C1 segment of cervical spinal cord (tissue), 14 donors: Measurements from ENCODE around the gene PLD5.
"Not testable (repeated sequence)": the region's sequence is repeated elsewhere in the genome, so short reads cannot be mapped to it uniquely, and the experiment has no call there.

ENCODE experiments used
- DNase-seq, 14 donors: peaks; one replicate each; lab custom pipeline; 2025; lab: John Stamatoyannopoulos, UW

Gene PLD5

DNA sequence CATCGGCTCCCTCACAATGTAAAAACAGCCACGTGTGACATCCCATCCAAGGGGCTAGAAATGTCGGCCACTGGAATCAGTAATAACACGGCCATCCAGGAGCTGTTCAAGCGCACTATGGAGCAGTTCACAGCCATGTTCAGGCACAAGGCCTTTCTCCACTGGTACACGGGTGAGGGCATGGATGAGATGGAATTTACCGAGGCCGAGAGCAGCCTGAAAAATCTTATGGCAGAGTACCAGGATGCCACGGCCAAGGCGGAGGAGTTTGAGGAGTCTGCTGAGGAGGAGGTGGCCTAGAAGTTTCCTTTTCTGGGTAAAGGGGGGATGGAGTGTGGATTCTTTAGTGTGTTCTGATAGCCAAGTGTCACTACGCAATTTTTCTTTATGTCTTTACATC, 464.5 kb downstream of the PLD5 start:
- no peak for DNase-seq

DNA sequence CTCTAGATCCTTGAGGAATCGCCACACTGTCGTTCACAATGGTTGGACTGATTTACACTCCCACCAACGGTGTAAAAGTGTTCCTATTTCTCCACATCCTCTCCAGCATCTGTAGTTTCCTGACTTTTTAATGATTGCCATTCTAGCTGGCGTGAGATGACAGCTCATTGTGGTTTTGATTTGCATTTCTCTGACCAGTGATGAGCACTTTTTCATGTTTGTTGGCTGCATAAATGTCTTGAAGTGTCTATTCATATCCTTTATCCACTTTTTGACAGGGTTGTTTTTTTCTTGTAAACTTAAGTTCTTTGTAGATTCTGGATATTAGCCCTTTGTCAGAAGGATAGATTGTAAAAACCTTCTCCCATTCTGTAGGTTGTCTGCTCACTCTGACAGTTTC, 465.9 kb downstream of the PLD5 start:
- DNase-seq = not testable (repeated sequence)

DNA sequence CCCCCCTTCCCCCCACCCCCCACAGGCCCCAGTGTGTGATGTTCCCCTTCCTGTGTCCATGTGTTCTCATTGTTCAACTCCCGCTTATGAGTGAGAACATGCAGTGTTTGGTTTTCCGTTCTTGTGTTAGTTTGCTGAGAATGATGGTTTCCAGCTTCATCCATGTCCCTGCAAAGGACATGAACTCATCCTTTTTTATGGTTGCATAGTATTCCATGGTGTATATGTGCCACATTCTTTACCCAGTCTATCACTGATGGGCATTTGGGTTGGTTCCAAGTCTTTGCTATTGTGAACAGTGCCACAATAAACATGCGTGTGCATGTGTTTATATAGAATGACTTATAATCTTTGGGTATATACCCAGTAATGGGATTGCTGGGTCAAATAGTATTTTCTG, 466.3 kb downstream of the PLD5 start:
- not testable (repeated sequence) for DNase-seq

DNA sequence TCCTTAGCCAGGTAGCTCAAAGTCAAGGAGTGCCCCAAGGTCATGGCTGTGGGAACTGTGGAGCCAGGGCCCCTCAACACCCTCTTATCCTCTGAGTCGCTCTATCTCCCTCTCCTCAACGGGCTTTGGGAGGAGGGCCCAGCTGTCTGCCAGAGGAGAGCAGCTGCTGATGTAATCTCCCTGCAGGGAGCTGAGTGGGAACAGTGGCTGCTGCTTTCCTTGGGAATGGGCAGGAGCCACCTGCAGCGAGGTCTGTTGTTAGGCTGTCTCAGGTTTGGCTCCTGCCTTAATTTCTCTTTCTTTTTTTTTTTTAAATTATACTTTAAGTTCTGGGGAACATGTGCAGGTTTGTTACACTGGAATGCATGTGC, 466.8 kb downstream of the PLD5 start:
- no peak for DNase-seq

DNA sequence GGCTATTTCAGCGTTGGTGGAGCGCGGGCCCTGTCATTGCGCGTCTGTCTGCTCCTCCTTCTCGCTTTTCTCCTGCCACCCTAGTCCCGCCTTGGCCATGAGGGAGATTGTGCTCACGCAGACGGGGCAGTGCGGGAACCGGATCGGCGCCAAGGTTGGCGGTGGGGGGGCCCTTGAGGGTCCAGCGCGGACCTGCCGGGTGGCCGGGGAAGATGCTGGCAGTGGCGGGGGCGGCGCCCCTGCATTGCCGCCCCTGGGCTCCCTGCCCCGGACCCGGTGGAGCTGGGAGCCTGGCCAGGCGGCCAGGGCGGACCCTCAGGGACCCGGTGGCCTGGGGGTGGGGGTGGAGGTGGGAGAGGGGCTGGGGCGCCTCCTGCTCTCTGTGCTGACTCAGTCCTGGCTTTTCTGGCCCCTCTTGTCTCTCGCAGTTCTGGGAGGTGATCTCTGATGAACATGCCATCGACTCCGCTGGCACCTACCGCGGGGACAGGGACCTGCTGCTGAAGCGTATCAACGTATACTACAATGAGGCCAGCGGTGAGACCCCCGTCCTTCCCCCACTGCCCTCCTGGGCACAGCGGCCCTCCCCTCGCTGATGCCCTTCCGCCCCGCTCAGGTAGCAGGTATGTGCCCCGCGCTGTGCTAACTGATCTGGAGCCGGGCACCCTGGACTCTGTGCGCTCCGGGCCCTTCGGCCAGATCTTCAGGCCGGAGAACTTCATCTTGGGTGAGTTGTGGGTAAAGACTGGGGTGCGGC, 467.3 kb downstream of the PLD5 start:
- no peak for DNase-seq

DNA sequence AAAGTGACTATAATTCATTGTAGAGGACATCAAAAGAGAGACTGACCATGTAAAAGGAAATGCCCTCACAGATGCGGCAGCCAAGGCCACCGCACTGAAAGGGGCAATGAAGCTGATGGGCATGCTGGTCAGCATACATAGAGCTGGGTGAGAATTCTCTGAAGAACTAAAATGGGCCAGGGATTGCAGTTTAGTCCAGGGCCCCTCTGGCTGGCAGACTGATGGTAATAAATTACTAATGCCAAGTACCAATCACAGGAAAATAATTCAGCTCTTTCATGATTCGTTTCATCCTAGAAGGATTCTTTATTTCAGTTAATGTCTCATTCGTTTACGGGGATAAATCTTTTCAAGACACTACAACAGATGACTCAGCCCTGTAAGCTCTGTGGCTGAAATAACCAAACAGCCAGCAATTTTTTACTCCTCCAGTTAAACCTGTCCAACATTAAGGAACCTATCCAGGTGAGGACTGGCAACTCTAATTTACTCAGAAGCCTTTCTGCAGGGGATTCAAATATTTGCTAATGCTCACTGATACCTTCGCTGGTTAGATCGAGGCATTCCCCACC, 468.7 kb downstream of the PLD5 start:
- DNase-seq = no peak

DNA sequence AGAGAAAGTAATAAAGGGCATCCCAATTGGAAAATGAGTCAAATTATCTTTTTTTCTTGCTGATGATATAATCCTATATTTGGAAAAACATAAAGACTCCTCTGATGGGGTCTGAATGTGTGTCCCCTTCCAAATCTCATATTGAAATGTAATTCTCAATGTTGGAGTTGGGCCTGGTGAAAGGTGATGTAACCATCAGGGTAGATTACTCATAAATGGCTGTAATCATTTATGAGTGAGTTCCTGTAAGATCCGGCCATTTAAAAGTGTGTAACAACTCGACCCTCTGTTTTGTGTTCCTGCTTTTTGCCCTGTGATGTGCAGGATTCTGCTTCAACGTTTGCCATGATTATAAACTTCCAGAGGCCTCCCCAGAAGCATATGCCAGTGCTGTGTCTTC, 481.3 kb downstream of the PLD5 start:
- no peak for DNase-seq

DNA sequence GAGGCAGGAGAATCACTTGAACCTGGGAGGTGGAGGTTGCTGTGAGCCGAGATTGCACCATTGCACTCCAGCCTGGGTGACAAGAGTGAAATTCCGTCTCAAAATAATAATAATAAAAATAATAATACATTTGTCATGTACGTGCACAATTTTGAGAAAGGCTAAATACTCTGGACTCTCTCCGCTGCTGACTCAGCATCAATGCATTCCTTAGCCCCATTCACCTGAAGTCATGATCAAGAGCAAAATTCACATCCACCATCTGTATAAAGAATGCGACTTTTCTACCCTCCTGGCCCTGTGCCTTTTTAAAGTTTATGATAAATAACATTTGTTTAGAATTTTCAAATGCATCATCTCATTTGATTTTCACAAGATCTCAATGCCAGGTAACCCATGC, 490.1 kb downstream of the PLD5 start:
- DNase-seq = no peak

DNA sequence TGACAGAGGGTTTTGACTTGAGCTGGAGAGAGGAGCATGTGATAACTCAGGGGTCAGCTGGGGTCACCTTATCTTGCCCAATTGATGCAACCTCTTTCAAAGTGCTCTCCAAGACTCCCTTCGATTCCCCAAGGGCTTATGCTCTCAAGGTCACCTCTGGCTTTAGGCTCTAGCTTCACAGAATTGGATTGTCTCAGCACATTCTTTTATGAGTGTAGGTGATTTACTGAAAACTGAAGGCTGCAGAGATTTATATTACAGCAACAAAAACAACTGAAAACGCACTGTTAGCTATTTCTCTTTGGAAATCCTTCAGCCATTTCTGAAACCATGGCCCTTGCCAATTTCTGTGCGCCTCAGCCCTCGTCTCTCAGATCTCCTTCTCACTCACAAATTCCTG, 491.1 kb downstream of the PLD5 start:
- no peak for DNase-seq
